Calu3 (cell line): Measurements from ENCODE around the gene ADAMTS4. TPM values are rescaled to one million over a fixed set of nuclear protein-coding genes. Genes with fewer than 3 reads are reported as not detected.

Source experiments
- BruUV-seq: library from RNA; stranded (reverse); fragments of 400-500 nt; replicated peaks from 2 replicates; lab custom pipeline; 2021; lab: Mats Ljungman, UMichigan
- CTCF ChIA-PET: fragments of 300-600 bp; sonication (Branson Sonifier 250); formaldehyde crosslinking; loops from one replicate; lab custom pipeline; 2022; ENCODE audit warnings: antibody characterized with exemption; lab: Charles Lee
- DNase-seq: peaks from one replicate; pipeline ENCODE4 v3.0.0; 2022
- H3K27ac Mint-ChIP-seq: one replicate; pipeline ENCODE4 v1.8.0; 2022; ENCODE audit warnings: mixed read lengths; ENCODE audit not compliant: unreplicated experiment
- H3K27me3 Mint-ChIP-seq: one replicate; pipeline ENCODE4 v1.8.0; 2022; ENCODE audit warnings: mixed read lengths; ENCODE audit not compliant: unreplicated experiment
- H3K36me3 Mint-ChIP-seq: one replicate; pipeline ENCODE4 v1.8.0; 2022; ENCODE audit warnings: mild to moderate bottlenecking, moderate library complexity, mixed read lengths; ENCODE audit not compliant: insufficient read depth, unreplicated experiment
- H3K4me1 Mint-ChIP-seq: one replicate; pipeline ENCODE4 v1.8.0; 2022; ENCODE audit warnings: mild to moderate bottlenecking, low read depth, mixed read lengths; ENCODE audit not compliant: unreplicated experiment
- H3K4me3 Mint-ChIP-seq: one replicate; pipeline ENCODE4 v1.8.0; 2022; ENCODE audit warnings: mild to moderate bottlenecking, low read depth, moderate library complexity, mixed read lengths; ENCODE audit not compliant: unreplicated experiment
- H3K9me3 Mint-ChIP-seq: one replicate; pipeline ENCODE4 v1.8.0; 2022; ENCODE audit warnings: low read depth, mixed read lengths; ENCODE audit not compliant: unreplicated experiment
- intact Hi-C: fragments of 100-400 bp; cut with micrococcal nuclease; formaldehyde crosslinking; loops from one replicate; pipeline ENCODE4 v1.10.0; 2022; ENCODE audit not compliant: unreplicated experiment
- total RNA-seq: library from RNA; stranded (reverse); gene quantifications from 2 replicates; pipeline ENCODE4 v1.2.3, GENCODE V29; 2022
- TF ChIP-seq, protein P1 (sequence below): fragments of 200-600 bp; IDR thresholded peaks from one replicate; pipeline ENCODE4 v1.8.0; 2022; ENCODE audit warnings: antibody characterized with exemption; ENCODE audit not compliant: unreplicated experiment

Gene ADAMTS4
- total RNA-seq, 1 experiment from 2014 or later: not detected

DNA sequence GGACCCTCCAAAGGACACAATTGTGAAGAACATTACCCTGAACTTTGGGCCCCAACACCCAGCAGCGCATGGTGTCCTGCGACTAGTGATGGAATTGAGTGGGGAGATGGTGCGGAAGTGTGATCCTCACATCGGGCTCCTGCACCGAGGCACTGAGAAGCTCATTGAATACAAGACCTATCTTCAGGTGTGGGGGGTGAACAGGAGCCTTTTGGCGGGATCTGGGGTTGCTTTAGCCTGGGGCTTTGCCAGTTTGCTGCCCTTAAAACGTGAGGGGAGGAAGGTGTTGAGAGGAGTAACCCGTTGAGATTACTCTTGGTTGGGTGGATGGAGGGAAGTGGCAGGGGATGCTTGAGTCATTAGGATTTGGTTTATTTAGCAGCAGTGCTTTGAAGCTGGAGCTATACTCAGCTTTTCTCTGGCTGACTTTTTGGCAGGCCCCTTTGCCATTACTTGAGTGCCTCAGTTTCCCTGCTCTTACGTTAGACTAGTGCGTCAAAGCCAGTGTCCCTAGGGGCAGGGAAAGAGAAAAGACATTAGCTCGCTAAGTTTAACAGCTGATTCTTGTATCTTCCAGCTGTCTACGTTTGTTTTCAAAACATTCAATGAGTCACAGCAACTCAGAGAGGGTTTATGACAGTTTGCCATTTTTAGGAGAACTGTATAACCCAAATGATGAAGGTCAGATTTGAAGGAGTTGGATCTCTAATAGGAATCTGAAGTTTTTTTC lies 7.7 kb upstream of the ADAMTS4 start:
- Mint-ChIP-seq H3K4me3 (no peak overlapping the region), H3K36me3 (peaks cover 38% of the 10 kb centered on the region), H3K27me3 (no peaks in the 10 kb centered on the region), H3K27ac (no peak overlapping the region), H3K9me3 (no peaks in the 10 kb centered on the region), H3K4me1 (peaks cover 28% of the 10 kb centered on the region)
- BruUV-seq: no TSS peak
- intact Hi-C loops: loop anchor here (5.0 to 10.0 kb wide), 2 partner anchors 176 to 538 kb away; partner anchors contain the start of gene DUSP12
- TF ChIP-seq, protein P1, sequence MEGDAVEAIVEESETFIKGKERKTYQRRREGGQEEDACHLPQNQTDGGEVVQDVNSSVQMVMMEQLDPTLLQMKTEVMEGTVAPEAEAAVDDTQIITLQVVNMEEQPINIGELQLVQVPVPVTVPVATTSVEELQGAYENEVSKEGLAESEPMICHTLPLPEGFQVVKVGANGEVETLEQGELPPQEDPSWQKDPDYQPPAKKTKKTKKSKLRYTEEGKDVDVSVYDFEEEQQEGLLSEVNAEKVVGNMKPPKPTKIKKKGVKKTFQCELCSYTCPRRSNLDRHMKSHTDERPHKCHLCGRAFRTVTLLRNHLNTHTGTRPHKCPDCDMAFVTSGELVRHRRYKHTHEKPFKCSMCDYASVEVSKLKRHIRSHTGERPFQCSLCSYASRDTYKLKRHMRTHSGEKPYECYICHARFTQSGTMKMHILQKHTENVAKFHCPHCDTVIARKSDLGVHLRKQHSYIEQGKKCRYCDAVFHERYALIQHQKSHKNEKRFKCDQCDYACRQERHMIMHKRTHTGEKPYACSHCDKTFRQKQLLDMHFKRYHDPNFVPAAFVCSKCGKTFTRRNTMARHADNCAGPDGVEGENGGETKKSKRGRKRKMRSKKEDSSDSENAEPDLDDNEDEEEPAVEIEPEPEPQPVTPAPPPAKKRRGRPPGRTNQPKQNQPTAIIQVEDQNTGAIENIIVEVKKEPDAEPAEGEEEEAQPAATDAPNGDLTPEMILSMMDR: no peak
- CTCF ChIA-PET: interaction anchor here (0.6 to 1.2 kb wide), 3 partner anchors 52 to 183 kb away, joined by 4 to 7 read pairs (median 5); partner anchors contain the start of gene PCP4L1
- DNase-seq: no peak

DNA sequence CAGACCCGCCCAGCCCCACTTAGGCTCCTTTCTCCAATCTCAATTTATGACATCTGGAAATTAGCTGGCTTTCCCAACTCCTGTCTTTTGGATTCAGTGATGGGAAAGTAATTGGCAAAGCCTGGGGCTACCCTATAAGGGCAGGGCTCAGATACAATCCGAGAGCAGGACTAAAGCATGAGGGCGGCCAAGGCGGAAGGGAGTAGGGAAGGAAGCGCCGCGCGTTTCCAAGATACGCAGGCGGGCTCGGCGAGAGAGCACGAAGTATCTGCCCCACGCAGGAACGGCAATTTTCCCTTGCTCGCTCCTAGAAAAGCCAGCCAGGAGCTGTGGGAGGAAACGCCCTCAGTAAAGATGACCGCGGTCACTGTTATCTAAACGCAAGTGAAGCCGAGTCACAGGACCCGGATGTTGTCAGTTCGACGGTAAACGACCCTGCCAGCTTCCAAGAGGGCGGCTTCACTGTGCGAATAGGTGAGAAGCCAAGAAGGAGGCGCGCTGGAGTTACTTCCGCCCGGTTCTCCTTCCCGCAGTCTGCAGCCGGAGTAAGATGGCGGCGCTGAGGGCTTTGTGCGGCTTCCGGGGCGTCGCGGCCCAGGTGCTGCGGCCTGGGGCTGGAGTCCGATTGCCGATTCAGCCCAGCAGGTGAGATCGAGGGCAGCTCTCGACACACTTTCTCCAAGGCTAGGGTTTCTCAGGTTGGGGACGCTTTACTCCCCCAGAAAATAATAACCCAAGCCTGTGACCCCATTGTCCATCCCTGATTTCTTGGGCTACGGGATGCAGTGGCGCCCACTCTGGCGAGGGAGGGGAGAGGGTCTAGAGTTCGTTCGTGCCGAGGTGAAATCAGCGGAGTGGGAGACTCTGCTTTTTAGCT lies 3.2 kb upstream of the ADAMTS4 start, which contains the start of gene NDUFS2:
Gene NDUFS2, plus strand, starts transcription at position 532 of the 877 bp plus-strand sequence. Its CDS starts 19 bp downstream, at position 551.
- intact Hi-C loops: loop anchor here (10.0 kb wide), 1 partner anchor 543 kb away; the partner anchor contains the start of gene DUSP12
- Mint-ChIP-seq H3K4me3 (peak within 1 kb of the TSS; percentile 78), H3K27me3 (peaks cover 24% of the 10 kb centered on the region), H3K36me3 (peaks cover 20% of the 10 kb centered on the region), H3K27ac (peak within 1 kb of the TSS; percentile 71), H3K9me3 (no peaks in the 10 kb centered on the region), H3K4me1 (peaks cover 48% of the 10 kb centered on the region)
- TF ChIP-seq, protein P1: peak; percentile 34
- DNase-seq: peak; percentile 96
- CTCF ChIA-PET: interaction anchor here (0.5 to 2.2 kb wide), 8 partner anchors 15 to 1259 kb away, joined by 3 to 22 read pairs (median 6); partner anchors contain the start of genes DEDD, PCP4L1 and TOMM40L
- BruUV-seq: TSS peak; percentile 96

DNA sequence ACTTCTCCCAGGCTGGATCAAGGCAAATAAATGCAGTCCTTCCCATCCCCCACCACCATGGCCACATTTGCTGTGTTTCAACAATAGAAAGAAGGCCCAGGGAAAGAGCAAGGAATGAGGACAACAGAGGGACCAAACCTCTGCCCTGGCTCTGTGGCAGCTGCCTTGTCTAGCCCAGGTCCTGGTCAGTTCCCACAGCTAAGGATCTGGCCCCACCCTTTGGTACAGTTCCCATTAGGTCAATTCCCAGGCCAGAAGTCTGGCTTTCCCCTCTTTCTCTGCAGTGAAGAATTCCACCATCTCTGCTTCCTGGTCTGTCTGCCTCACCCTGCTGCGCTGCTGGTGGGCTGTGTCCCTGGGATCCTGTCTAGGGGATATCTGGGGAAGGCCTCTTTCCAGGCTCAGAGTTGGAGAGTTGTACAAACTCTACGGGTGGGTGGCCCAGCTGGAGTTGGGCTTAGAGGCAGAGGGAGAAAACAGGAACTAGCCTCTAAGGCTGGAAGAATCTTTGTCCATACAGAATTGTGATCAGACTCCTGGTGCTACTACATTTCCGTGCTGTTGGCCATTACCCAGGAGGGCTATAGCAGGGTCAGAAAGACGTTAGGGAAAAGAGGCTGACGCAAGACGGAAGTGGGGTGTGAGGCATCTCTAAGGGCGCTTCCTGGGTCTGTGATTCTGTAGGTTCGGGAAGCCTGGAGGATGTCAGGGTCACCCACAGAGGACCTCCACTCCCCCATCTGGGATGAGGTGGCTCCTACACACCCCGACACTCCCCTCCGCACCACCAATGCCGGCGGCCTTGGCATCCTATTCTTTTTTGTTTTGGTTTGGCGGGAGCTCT lies 2.4 kb upstream of the ADAMTS4 start:
- H3K27me3 Mint-ChIP-seq: peaks cover 25% of the 10 kb centered on the region
- intact Hi-C loops: loop anchor here (10.0 kb wide), 1 partner anchor 544 kb away; the partner anchor contains the start of gene DUSP12
- H3K4me3 Mint-ChIP-seq: peak overlapping the region; percentile 78
- peaks cover 16% of the 10 kb centered on the region for H3K36me3 Mint-ChIP-seq
- H3K27ac Mint-ChIP-seq: peak overlapping the region; percentile 71
- DNase-seq: no peak
- H3K9me3 Mint-ChIP-seq: no peaks in the 10 kb centered on the region
- CTCF ChIA-PET: interaction anchor here (0.5 to 2.2 kb wide), 5 partner anchors 25 to 171 kb away, joined by 3 to 22 read pairs (median 4); partner anchors contain the start of genes PCP4L1 and TOMM40L
- no TSS peak for BruUV-seq
- TF ChIP-seq, protein P1: no peak
- peaks cover 48% of the 10 kb centered on the region for H3K4me1 Mint-ChIP-seq
